Calu3 (cell line): ENCODE measurements around the gene GLI3. TPM values are rescaled to one million over a fixed set of nuclear protein-coding genes. Genes with fewer than 3 reads are reported as not detected.

Experiments used
- BruUV-seq: library from RNA; stranded (reverse); fragments of 400-500 nt; replicated peaks from 2 replicates; lab custom pipeline; 2021; lab: Mats Ljungman, UMichigan
- CTCF ChIA-PET: fragments of 300-600 bp; sonication (Branson Sonifier 250); formaldehyde crosslinking; loops from one replicate; lab custom pipeline; 2022; ENCODE audit warnings: antibody characterized with exemption; lab: Charles Lee
- DNase-seq: peaks from one replicate; pipeline ENCODE4 v3.0.0; 2022
- H3K27ac Mint-ChIP-seq: one replicate; pipeline ENCODE4 v1.8.0; 2022; ENCODE audit warnings: mixed read lengths; ENCODE audit not compliant: unreplicated experiment
- H3K27me3 Mint-ChIP-seq: one replicate; pipeline ENCODE4 v1.8.0; 2022; ENCODE audit warnings: mixed read lengths; ENCODE audit not compliant: unreplicated experiment
- H3K36me3 Mint-ChIP-seq: one replicate; pipeline ENCODE4 v1.8.0; 2022; ENCODE audit warnings: mild to moderate bottlenecking, moderate library complexity, mixed read lengths; ENCODE audit not compliant: insufficient read depth, unreplicated experiment
- H3K4me1 Mint-ChIP-seq: one replicate; pipeline ENCODE4 v1.8.0; 2022; ENCODE audit warnings: mild to moderate bottlenecking, low read depth, mixed read lengths; ENCODE audit not compliant: unreplicated experiment
- H3K4me3 Mint-ChIP-seq: one replicate; pipeline ENCODE4 v1.8.0; 2022; ENCODE audit warnings: mild to moderate bottlenecking, low read depth, moderate library complexity, mixed read lengths; ENCODE audit not compliant: unreplicated experiment
- H3K9me3 Mint-ChIP-seq: one replicate; pipeline ENCODE4 v1.8.0; 2022; ENCODE audit warnings: low read depth, mixed read lengths; ENCODE audit not compliant: unreplicated experiment
- intact Hi-C: fragments of 100-400 bp; cut with micrococcal nuclease; formaldehyde crosslinking; loops from one replicate; pipeline ENCODE4 v1.10.0; 2022; ENCODE audit not compliant: unreplicated experiment
- total RNA-seq: library from RNA; stranded (reverse); gene quantifications from 2 replicates; pipeline ENCODE4 v1.2.3, GENCODE V29; 2022
- TF ChIP-seq, protein P1 (sequence below): fragments of 200-600 bp; IDR thresholded peaks from one replicate; pipeline ENCODE4 v1.8.0; 2022; ENCODE audit warnings: antibody characterized with exemption; ENCODE audit not compliant: unreplicated experiment

GLI3 gene
- total RNA-seq, 1 experiment from 2014 or later = not detected

DNA sequence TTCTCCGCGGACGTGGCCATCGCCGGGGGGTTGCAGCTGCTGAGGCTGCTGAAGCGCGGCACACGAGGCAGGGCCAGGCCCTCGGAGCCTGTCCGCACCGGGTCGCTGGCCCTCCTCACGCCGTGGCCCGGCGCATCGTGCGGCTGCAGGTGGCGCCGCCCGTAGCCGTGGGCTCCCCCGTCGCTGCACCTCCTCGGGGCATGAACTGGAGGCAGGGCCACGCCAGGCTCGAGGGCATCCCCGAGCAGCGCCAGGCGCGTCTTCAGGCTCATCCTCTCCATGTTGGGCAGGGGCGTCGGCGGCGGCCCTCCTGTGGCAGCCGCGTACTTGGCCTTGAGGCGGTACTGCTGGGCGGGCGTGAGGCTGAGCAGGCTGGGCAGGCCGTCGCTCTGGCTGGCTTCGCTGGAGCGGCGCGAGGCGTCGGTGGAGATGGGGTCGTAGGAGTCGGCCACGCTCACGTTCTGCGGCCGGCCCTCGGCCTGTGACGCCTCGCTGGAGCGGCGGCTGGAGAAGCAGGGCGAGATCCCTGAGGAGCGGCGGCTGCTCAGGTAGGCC, 271.0 kb downstream of the GLI3 start:
- no peak overlapping the region for H3K27ac Mint-ChIP-seq
- no peaks in the 10 kb centered on the region for H3K36me3 Mint-ChIP-seq
- intact Hi-C loops = no loop called here
- CTCF ChIA-PET = no interaction called here
- H3K4me3 Mint-ChIP-seq = no peak overlapping the region
- DNase-seq = no peak
- peaks cover 70% of the 10 kb centered on the region for H3K27me3 Mint-ChIP-seq
- peaks cover 2% of the 10 kb centered on the region for H3K9me3 Mint-ChIP-seq
- BruUV-seq = no TSS peak
- H3K4me1 Mint-ChIP-seq = no peaks in the 10 kb centered on the region
- TF ChIP-seq, protein P1, sequence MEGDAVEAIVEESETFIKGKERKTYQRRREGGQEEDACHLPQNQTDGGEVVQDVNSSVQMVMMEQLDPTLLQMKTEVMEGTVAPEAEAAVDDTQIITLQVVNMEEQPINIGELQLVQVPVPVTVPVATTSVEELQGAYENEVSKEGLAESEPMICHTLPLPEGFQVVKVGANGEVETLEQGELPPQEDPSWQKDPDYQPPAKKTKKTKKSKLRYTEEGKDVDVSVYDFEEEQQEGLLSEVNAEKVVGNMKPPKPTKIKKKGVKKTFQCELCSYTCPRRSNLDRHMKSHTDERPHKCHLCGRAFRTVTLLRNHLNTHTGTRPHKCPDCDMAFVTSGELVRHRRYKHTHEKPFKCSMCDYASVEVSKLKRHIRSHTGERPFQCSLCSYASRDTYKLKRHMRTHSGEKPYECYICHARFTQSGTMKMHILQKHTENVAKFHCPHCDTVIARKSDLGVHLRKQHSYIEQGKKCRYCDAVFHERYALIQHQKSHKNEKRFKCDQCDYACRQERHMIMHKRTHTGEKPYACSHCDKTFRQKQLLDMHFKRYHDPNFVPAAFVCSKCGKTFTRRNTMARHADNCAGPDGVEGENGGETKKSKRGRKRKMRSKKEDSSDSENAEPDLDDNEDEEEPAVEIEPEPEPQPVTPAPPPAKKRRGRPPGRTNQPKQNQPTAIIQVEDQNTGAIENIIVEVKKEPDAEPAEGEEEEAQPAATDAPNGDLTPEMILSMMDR = no peak

DNA sequence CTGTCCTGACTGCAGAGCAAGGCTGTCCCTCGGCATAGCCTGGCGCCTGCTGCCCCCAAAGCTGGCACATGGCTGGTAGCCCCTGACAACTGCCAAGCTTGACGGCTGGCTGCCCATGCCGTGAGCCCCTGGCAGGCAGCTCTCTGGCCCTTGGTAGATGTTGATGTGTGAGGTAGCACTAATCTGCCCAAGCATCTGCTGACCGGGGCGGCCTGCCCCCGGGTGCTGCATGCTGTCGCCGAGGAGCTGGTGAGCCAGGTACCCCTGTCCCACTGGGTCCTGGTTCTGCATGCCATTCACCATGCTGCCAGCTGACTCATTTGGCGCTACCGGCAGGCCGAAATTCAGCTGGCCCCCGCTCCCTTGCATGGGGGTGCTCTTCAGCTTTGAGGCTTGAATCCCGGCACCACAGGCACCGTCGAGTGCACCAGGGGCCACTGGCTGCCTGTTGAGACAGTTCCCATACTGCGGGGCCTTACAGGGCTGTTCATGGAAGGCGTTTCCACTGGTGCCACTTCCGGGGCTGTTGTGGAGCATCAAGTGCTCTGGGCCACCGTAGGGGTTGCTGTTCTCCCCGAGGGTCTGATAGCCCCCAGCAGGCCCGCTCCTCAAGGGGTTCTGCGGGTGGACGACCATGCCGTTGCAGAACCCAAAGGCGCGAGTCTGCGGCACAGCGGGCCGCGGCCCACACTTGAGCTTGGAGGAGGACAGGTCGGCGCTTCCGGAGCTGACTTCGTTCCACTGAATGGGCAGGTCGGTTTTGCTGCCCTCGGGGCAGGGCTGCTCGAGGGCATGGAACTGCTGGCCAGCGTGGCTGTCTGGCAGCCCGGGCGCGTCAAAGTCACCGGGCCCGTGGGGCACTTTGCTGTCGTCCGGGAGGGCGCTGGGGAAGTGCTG, 271.9 kb downstream of the GLI3 start:
- DNase-seq = no peak
- intact Hi-C loops = no loop called here
- Mint-ChIP-seq H3K4me3 (no peak overlapping the region), H3K9me3 (peaks cover 2% of the 10 kb centered on the region), H3K27ac (no peak overlapping the region), H3K4me1 (no peaks in the 10 kb centered on the region), H3K36me3 (no peaks in the 10 kb centered on the region), H3K27me3 (peaks cover 70% of the 10 kb centered on the region)
- CTCF ChIA-PET = no interaction called here
- TF ChIP-seq, protein P1 = no peak
- no TSS peak for BruUV-seq

DNA sequence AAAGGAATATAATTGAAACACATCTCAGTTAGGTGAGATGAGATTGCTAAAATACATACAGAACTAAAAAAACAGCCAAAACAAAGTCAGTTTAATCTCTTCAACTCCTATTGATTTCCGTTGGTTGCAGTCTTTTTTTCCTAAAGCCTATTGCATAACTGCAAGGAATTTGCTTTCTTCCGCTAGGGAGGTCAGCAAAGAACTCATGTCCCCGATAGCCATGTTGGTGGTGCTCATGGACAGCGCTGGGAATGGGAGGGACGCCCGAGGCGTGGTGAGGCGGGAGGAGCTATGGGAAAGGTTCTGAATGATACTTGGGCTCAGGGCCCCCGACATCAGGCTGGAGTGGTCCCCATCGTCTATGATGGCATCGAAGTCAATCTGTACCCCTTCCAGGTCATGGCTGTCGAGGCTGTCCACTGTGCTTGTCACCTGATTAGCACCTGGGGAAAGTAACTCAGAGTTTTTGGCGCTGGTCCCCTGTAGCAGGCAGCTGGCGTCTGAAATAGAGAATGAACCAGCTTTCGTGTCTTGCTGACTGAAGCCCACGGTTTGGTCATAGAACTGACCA, 272.7 kb downstream of the GLI3 start:
- intact Hi-C loops = no loop called here
- Mint-ChIP-seq H3K4me3 (no peak overlapping the region), H3K27ac (no peak overlapping the region), H3K27me3 (peaks cover 70% of the 10 kb centered on the region), H3K36me3 (no peaks in the 10 kb centered on the region), H3K4me1 (no peaks in the 10 kb centered on the region), H3K9me3 (peaks cover 2% of the 10 kb centered on the region)
- no peak for DNase-seq
- BruUV-seq = no TSS peak
- CTCF ChIA-PET = interaction anchor here (0.6 kb wide), 1 partner anchor 26 kb away, joined by 4 read pairs; no protein-coding TSS in a partner anchor
- TF ChIP-seq, protein P1 = no peak

DNA sequence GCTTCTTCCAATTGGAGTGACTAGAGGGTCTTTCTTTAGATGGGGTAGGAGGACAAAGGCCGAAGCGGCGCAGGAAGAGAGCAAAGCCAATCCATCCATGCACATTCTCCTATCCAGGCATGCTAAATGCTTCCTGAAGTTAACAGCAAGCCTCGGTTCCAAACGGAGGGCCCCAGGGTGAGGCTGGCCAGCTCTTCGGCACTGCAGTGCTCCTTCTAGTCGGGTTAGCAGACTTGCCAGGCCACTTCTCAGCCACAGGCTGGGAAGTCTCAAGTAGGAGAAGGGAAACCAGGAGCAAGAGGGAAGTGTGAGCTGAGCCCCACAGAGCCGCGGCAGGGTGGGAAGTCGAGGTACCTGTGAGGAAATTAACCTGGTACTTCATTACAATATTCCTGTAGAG, 280.3 kb downstream of the GLI3 start:
- no peak for DNase-seq
- Mint-ChIP-seq H3K4me3 (no peak overlapping the region), H3K4me1 (no peaks in the 10 kb centered on the region), H3K9me3 (no peaks in the 10 kb centered on the region), H3K27me3 (peaks cover 85% of the 10 kb centered on the region), H3K27ac (no peak overlapping the region), H3K36me3 (no peaks in the 10 kb centered on the region)
- intact Hi-C loops = no loop called here
- CTCF ChIA-PET = no interaction called here
- BruUV-seq = no TSS peak
- TF ChIP-seq, protein P1 = no peak
